ENCODE data around the gene TNFSF11.

The TNFSF11 gene

GRCh38 chr13:42612021-42612765, 38.2 kb downstream of the TNFSF11 start:
- no peak for DNase-seq (ENCODE audit: extremely low read depth, low read depth)
- no peak for TF ChIP-seq CTCF (IDR thresholded peaks at IDR 0.05; ENCODE audit: low read depth, low read length)

- DNase-seq (ENCODE audit: extremely low read depth, low read depth): no peak
- TF ChIP-seq CTCF (IDR thresholded peaks at IDR 0.05; ENCODE audit: low read depth, low read length): no peak
These were observed 40.6 kb downstream of the TNFSF11 start for GRCh38 chr13:42614436-42615035.

GRCh38 chr13:42615691-42616090, 41.7 kb downstream of the TNFSF11 start:
- no peak for DNase-seq (ENCODE audit: extremely low read depth, low read depth)
- no peak for TF ChIP-seq CTCF (IDR thresholded peaks at IDR 0.05; ENCODE audit: low read depth, low read length)

- DNase-seq (ENCODE audit: extremely low read depth, low read depth): no peak
- no peak for TF ChIP-seq CTCF (IDR thresholded peaks at IDR 0.05; ENCODE audit: low read depth, low read length)
These were observed 43.3 kb downstream of the TNFSF11 start for GRCh38 chr13:42617221-42617620.

- no peak for TF ChIP-seq CTCF (IDR thresholded peaks at IDR 0.05; ENCODE audit: low read depth, low read length)
These were observed 50.0 kb downstream of the TNFSF11 start for GRCh38 chr13:42623916-42624315.

GRCh38 chr13:42625611-42626010, 51.7 kb downstream of the TNFSF11 start:
- no peak for DNase-seq (ENCODE audit: extremely low read depth, low read depth)
- no peak for TF ChIP-seq CTCF (IDR thresholded peaks at IDR 0.05; ENCODE audit: low read depth, low read length)

More at GRCh38 chr13:42623916-42624315, 50.0 kb downstream of the TNFSF11 start:
- no peak for DNase-seq (ENCODE audit: extremely low read depth, low read depth)

- no peak for DNase-seq (ENCODE audit: extremely low read depth, low read depth)
- no peak for TF ChIP-seq CTCF (IDR thresholded peaks at IDR 0.05; ENCODE audit: low read depth, low read length)
These were observed 52.4 kb downstream of the TNFSF11 start for GRCh38 chr13:42626176-42626860.
